ENCODE data around the gene BRD9.

BRD9 gene

GRCh38 chr5:876398-877365 lies 15.9 kb downstream of the BRD9 start:
- no peak for DNase-seq

DNA sequence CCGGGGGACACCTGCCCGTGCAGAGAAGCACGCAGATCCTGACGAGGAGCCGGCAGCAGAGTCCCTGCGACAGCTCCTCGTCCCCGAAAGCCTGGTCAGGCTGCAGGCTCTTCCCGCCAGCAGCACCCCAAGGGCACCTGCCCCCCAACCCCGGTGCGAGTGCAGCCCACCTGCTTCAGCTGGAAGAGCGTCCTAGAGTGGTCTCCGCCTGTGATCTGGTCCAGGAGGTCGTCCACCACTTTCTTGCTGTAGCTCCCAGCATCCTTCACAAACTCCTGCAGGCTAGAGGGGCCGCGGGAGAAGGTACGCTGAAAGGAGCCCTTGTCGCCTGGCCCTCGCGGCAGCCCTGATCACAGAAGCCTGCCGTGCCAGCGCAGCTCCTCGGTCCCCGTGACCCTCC lies 16.7 kb downstream of the BRD9 start:
- no peak for DNase-seq

DNA sequence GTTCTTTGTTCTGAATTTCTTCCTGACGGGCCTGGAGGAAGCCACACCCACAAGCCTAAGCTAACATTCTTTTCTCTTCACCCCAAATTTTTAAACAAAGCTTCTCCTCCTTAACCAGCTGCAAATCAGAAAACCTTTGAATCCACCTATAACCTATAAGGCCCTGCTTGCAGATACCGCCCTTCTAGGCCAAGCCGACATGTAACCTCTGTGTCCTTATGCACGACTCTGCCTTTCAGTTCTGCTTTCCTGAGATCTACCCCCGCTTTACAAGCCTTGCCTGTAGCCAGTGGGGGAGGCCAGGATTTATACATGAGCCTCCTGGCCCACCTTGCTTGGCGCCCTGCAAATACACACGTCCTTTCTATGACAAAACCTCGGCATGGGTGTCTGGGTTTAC lies 19.3 kb downstream of the BRD9 start:
- no peak for DNase-seq

DNA sequence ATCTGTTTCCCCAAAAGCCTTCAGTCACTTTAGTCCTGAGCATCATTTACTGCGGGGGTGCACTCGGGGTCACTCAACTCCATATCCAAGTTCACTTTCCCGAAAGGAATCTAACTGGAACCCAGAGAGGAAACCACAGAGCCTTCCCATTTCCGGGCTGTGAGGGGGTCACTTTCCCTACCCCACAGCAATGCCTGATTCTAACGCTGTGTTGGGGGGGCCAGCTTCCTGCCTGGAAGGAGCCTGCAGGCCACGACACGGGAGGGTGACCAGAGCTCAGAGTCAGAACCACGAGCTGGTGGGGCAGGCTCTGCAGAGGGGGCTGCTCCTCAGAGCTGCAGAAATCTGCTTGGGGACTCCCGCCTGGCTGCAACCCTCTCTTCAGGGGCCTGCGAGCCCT lies 20.3 kb downstream of the BRD9 start:
- DNase-seq = no peak

GRCh38 chr5:871596-872298 lies 20.9 kb downstream of the BRD9 start:
- no peak for DNase-seq

- DNase-seq = no peak
Measured at GRCh38 chr5:870956-871355, 21.6 kb downstream of the BRD9 start.

DNA sequence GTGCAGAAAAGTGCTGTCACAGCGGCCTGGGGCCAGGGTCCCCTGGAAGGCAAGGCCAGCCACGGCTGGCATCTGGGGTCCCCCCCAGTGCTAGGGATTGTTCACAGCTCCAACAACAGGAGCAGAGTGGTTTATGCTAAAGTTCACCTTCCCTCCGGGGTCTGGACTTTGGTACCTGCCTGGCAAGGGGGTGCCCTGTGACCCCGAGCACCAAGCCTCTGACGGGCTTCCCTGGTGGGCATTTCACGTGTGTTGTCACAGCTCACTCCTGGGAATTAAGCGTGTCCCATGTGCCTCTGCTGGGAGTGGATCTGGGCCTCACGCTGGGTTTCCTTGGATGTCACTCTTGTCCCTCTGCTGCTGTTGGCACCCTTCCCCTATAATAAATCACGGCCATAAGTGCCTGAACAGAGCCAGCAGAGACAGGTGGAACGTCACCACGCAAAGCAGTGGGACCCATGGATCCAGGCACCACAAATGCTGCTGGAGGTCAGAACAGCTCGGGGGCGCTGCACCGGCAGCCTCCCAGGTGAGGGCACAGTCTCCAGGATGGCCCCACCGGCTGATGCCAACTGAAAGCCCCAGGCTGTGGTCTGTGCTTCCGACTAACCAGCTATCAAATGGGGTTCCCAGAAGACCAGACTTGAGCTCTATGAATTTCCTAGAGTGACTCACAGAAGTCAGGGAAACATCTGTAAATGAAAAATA lies 24.0 kb downstream of the BRD9 start:
- no peak for DNase-seq

- DNase-seq = no peak
Measured at GRCh38 chr5:867300-867870, 25.2 kb downstream of the BRD9 start.

- no peak for DNase-seq
Measured at GRCh38 chr5:865771-866170, 26.8 kb downstream of the BRD9 start.

GRCh38 chr5:865168-865521 lies 27.5 kb downstream of the BRD9 start:
- DNase-seq = no peak

DNA sequence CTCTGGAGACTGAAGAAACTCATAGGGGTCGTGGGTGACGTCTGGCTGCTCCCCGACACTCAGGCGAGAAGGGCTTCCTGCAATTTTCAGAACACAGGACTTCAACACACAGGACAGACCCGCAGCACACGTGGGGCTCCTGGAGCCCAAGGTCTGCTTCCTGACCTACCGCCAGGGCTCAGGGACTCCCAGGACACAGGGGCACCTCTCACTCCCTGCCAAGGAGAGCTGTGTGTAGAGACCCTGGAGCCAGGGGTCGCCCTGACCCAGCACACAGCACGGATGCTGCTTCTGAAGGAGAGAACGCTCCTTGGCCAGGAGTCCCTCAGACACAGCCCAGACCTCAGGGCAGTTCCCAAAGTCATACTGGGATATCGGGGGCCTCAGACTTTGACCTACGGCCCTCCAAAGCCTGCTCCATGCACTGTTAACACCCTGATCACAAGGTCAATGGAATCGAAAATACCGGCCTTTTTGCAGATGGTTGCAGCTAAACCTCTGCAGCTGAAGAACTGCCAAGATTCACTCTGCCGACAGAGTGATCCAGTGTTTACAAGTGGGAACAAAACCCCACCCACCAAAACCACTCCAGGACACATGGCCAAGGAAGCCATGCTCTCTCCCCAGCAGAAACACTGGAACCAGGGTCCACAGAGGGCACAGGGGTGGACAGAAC lies 28.0 kb downstream of the BRD9 start:
- DNase-seq = no peak

DNA sequence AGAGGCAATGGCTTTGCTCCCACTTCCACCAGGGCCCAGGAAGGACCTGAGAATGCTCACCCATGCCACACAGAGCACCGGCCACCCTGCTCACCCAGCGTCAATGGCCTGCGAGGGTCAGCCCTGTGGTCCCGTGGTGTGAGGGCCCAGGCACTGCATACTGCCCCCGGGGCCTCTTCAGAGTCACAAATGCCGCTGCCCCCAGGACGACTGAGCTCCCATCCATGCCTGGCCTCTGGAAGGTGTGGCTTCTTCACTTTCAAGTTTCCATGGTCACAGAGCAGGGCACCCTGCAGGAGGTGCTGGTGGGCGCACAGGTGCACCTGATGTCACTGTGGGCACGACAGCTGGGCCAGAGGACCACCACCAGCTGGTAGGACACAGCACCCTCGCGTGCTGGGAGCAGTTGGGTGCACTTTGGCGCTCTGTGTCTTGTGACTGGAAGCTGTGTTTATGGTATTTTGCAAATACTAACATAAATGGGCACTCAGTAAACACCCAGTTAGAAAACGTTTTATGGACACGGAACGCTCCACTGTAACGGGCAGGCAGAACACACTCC lies 29.3 kb downstream of the BRD9 start:
- DNase-seq = no peak

GRCh38 chr5:862367-863243 lies 30.0 kb downstream of the BRD9 start:
- no peak for DNase-seq

- DNase-seq = no peak
Measured at GRCh38 chr5:861442-862366, 30.9 kb downstream of the BRD9 start.

- DNase-seq = no peak
Measured at GRCh38 chr5:860506-861150, 32.0 kb downstream of the BRD9 start.

DNA sequence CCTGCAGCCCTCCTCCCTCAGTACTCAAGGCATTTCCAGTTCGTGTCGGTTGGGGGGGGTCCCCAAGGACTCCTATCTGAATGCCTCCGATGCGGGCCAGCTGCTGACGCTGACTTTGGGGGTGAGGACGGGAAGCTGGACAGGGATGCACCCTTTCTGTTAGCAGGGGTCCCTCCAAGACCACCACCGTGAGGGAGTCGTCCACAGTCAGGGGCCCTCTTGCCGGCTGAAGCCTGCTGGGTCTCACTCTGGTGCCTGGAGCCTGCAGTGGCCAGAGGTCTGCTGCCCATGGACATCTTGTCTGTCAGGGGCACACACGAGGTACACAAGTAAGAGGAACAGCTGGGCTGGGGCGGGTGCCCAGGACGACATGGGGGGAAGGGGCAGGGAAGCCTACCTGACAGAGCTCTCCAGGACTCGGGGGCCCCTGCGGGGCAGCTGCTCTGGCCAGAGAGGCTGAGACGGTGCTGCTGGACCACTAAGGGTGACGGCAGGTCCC lies 32.8 kb downstream of the BRD9 start:
- DNase-seq = no peak

GRCh38 chr5:859391-859790 lies 33.2 kb downstream of the BRD9 start:
- DNase-seq = no peak

- no peak for DNase-seq
Measured at GRCh38 chr5:858726-859125, 33.9 kb downstream of the BRD9 start.
